ENCODE data around the gene MED10. TPM values are rescaled to one million over a fixed set of nuclear protein-coding genes. Genes with fewer than 3 reads are reported as not detected.

Gene MED10
- total RNA-seq, 1 experiment from 2014 or later: 94.0 TPM

DNA sequence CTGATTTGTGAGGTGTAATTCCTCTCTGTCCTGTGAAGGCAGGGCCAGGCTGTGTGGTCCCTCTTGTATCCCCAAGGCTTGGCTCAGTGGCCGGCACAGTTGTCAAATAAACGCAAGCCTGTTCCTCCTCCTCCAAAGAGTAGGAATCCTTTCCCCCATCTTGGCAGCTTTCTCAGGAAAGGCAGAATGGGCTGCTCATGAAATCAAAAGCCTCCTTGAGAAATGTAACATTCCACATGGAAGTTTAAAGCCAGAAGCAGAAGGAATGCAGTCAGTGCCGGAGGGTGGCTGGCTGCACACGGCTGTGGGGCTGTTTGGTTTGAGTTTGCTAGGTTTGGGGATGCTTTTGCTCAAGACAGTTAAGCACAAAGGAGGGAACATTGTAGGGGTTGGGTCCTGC lies 34.5 kb upstream of the MED10 start:
- no peaks in the 10 kb centered on the region for H3K9me2 ChIP-seq (replicated peaks; ENCODE audit: low read length)
- H3K9me3 ChIP-seq (ENCODE audit: low read length): no peaks in the 10 kb centered on the region
- peaks cover 11% of the 10 kb centered on the region for H3K4me1 ChIP-seq (ENCODE audit: insufficient read depth, low read length)
- no peaks in the 10 kb centered on the region for H3K36me3 ChIP-seq (ENCODE audit: low read depth, low read length)
- CTCF ChIA-PET: no interaction called here
- DNase-seq: no peak
- no peak overlapping the region for H3K27ac ChIP-seq (ENCODE audit: low read length)
- H3K9ac ChIP-seq (ENCODE audit: low read length): no peak overlapping the region
- BruUV-seq (replicated peaks): no TSS peak
- no peaks in the 10 kb centered on the region for H3K27me3 ChIP-seq (ENCODE audit: low read length)
- no peaks in the 10 kb centered on the region for H4K20me1 ChIP-seq (ENCODE audit: low read length)
- no peak overlapping the region for H3K4me2 ChIP-seq (ENCODE audit: low read length)
- POLR2A ChIA-PET (ENCODE audit: unreplicated experiment): no interaction called here
- H3K79me2 ChIP-seq (ENCODE audit: low read length): no peaks in the 10 kb centered on the region
- H3F3A ChIP-seq (ENCODE audit: low read length, unreplicated experiment): no peaks in the 10 kb centered on the region
- intact Hi-C loops (cut with micrococcal nuclease): no loop called here
- TF ChIP-seq EZH2 (IDR thresholded peaks at IDR 0.05; ENCODE audit: low read length, unreplicated experiment) (no peak), EZH2phosphoT487 (IDR thresholded peaks at IDR 0.05; ENCODE audit: borderline replicate concordance, low read length) (no peak), CTCF (conservative IDR thresholded peaks at IDR 0.05; ENCODE audit: low read depth, low read length) (no peak)
- no peak overlapping the region for H3K4me3 ChIP-seq (ENCODE audit: low read length)
- no peak overlapping the region for H2AFZ ChIP-seq (ENCODE audit: low read length)
- no peak for ATAC-seq

DNA sequence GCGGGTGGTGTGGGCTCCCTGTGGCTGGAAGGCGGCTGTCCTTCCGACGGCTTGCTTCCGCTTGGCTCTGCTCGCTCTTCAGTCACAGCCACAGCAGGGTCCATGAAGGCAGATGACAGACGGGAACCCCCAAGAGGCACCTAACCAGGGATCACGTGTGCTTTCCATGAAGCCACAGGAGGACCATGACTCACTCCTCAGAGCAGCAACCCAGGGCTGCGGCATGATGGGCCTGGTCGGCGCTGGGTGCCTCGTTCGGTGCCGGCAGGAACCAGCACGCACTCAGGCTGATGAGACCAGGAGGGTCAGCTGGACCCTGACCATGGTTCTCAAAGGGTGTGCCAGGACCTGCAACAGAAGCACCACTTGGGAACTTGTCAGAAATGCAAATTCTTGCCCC lies 32.8 kb upstream of the MED10 start:
- no peaks in the 10 kb centered on the region for H3K9me2 ChIP-seq (replicated peaks; ENCODE audit: low read length)
- DNase-seq (no peak), ATAC-seq (no peak)
- H3K27ac ChIP-seq (ENCODE audit: low read length): no peak overlapping the region
- intact Hi-C loops (cut with micrococcal nuclease): no loop called here
- ChIA-PET CTCF (no interaction called here), POLR2A (ENCODE audit: unreplicated experiment) (no interaction called here)
- BruUV-seq (replicated peaks): no TSS peak
- no peak overlapping the region for H2AFZ ChIP-seq (ENCODE audit: low read length)
- H3F3A ChIP-seq (ENCODE audit: low read length, unreplicated experiment): no peaks in the 10 kb centered on the region
- H3K4me2 ChIP-seq (ENCODE audit: low read length): no peak overlapping the region
- H3K36me3 ChIP-seq (ENCODE audit: low read depth, low read length): no peaks in the 10 kb centered on the region
- H3K9me3 ChIP-seq (ENCODE audit: low read length): no peaks in the 10 kb centered on the region
- no peaks in the 10 kb centered on the region for H3K79me2 ChIP-seq (ENCODE audit: low read length)
- H3K27me3 ChIP-seq (ENCODE audit: low read length): no peaks in the 10 kb centered on the region
- TF ChIP-seq CTCF (conservative IDR thresholded peaks at IDR 0.05; ENCODE audit: low read depth, low read length) (no peak), EZH2 (IDR thresholded peaks at IDR 0.05; ENCODE audit: low read length, unreplicated experiment) (no peak), EZH2phosphoT487 (IDR thresholded peaks at IDR 0.05; ENCODE audit: borderline replicate concordance, low read length) (no peak)
- no peak overlapping the region for H3K9ac ChIP-seq (ENCODE audit: low read length)
- no peak overlapping the region for H3K4me3 ChIP-seq (ENCODE audit: low read length)
- H3K4me1 ChIP-seq (ENCODE audit: insufficient read depth, low read length): peaks cover 12% of the 10 kb centered on the region
- H4K20me1 ChIP-seq (ENCODE audit: low read length): no peaks in the 10 kb centered on the region

DNA sequence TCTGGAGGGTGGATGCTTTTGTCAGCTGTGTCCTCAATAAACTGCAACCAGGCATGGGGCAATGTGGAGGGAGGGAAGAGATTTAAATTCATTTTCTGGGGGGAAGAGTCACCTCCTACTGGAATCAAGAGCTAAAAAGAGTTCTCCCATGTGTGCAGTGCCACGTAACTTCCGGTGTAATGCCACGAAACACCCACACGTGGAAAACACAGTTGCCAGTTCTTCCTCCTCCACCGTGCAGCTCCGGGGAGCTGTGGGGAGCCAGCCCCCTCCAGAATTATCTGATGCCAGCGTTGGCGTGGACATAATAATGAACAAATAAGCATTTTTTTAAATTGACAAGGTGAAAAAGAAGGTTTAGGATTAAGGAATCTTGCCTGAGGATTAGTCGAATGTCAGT lies 32.1 kb upstream of the MED10 start:
- Histone ChIP-seq H3K27ac (ENCODE audit: low read length) (no peak overlapping the region), H3K4me2 (ENCODE audit: low read length) (no peak overlapping the region), H3K36me3 (ENCODE audit: low read depth, low read length) (no peaks in the 10 kb centered on the region), H3K9ac (ENCODE audit: low read length) (no peak overlapping the region), H3K4me3 (ENCODE audit: low read length) (no peak overlapping the region), H3K27me3 (ENCODE audit: low read length) (no peaks in the 10 kb centered on the region), H3K79me2 (ENCODE audit: low read length) (no peaks in the 10 kb centered on the region), H3K9me2 (replicated peaks; ENCODE audit: low read length) (no peaks in the 10 kb centered on the region), H4K20me1 (ENCODE audit: low read length) (no peaks in the 10 kb centered on the region), H2AFZ (ENCODE audit: low read length) (no peak overlapping the region), H3K4me1 (ENCODE audit: insufficient read depth, low read length) (peaks cover 16% of the 10 kb centered on the region), H3K9me3 (ENCODE audit: low read length) (no peaks in the 10 kb centered on the region), H3F3A (ENCODE audit: low read length, unreplicated experiment) (no peaks in the 10 kb centered on the region)
- BruUV-seq (replicated peaks): no TSS peak
- no peak for ATAC-seq
- ChIA-PET CTCF (no interaction called here), POLR2A (ENCODE audit: unreplicated experiment) (no interaction called here)
- DNase-seq: no peak
- TF ChIP-seq CTCF (conservative IDR thresholded peaks at IDR 0.05; ENCODE audit: low read depth, low read length) (no peak), EZH2 (IDR thresholded peaks at IDR 0.05; ENCODE audit: low read length, unreplicated experiment) (no peak), EZH2phosphoT487 (IDR thresholded peaks at IDR 0.05; ENCODE audit: borderline replicate concordance, low read length) (no peak)
- intact Hi-C loops (cut with micrococcal nuclease): no loop called here
